ENCODE results near the gene FAM168A. TPM values are rescaled to one million over a fixed set of nuclear protein-coding genes. Genes with fewer than 3 reads are reported as not detected.

Gene FAM168A
- total RNA-seq, 2 experiments from 2014 or later = 22.2 to 24.0 TPM

GRCh38 chr11:73414977-73415651, 182.8 kb downstream of the FAM168A start:
- ChIA-PET CTCF (interaction anchor here (0.6 to 2.1 kb wide), 4 partner anchors 64 to 196 kb away, joined by 3 to 12 read pairs (median 3); no protein-coding TSS in a partner anchor), POLR2A (interaction anchor here (1.0 to 1.5 kb wide), 3 partner anchors 13 to 30 kb away, joined by 3 read pairs; no protein-coding TSS in a partner anchor)
- Mint-ChIP-seq H3K4me3 (no peak overlapping the region), H3K27me3 (no peaks in the 10 kb centered on the region), H3K4me1 (peaks cover 7% of the 10 kb centered on the region), H3K27ac (no peak overlapping the region), H3K36me3 (ENCODE audit: low read depth) (peaks cover 7% of the 10 kb centered on the region), H3K9me3 (no peaks in the 10 kb centered on the region)
- no peak for DNase-seq

GRCh38 chr11:73413256-73413655, 184.7 kb downstream of the FAM168A start:
- no peaks in the 10 kb centered on the region for H3K27me3 Mint-ChIP-seq
- no peak for DNase-seq
- CTCF ChIA-PET = no interaction called here
- H3K27ac Mint-ChIP-seq = no peak overlapping the region
- peaks cover 7% of the 10 kb centered on the region for H3K4me1 Mint-ChIP-seq
- H3K9me3 Mint-ChIP-seq = no peaks in the 10 kb centered on the region
- peaks cover 14% of the 10 kb centered on the region for H3K36me3 Mint-ChIP-seq (ENCODE audit: low read depth)
- H3K4me3 Mint-ChIP-seq = no peak overlapping the region
- POLR2A ChIA-PET = no interaction called here

- ChIA-PET POLR2A (no interaction called here), CTCF (no interaction called here)
- no peak overlapping the region for H3K4me3 Mint-ChIP-seq
These were observed 185.6 kb downstream of the FAM168A start for GRCh38 chr11:73412308-73412707.

GRCh38 chr11:73411031-73411430, 186.9 kb downstream of the FAM168A start:
- CTCF ChIA-PET = interaction anchor here (1.5 kb wide), 1 partner anchor 60 kb away, joined by 3 read pairs; no protein-coding TSS in a partner anchor
- POLR2A ChIA-PET = no interaction called here
- Mint-ChIP-seq H3K36me3 (ENCODE audit: low read depth) (peaks cover 16% of the 10 kb centered on the region), H3K4me1 (peaks cover 7% of the 10 kb centered on the region), H3K27me3 (no peaks in the 10 kb centered on the region), H3K9me3 (no peaks in the 10 kb centered on the region), H3K27ac (no peak overlapping the region), H3K4me3 (no peak overlapping the region)
- DNase-seq = no peak

More at GRCh38 chr11:73412308-73412707, 185.6 kb downstream of the FAM168A start:
- no peaks in the 10 kb centered on the region for H3K27me3 Mint-ChIP-seq
- H3K27ac Mint-ChIP-seq = no peak overlapping the region
- H3K4me1 Mint-ChIP-seq = peaks cover 7% of the 10 kb centered on the region
- peaks cover 16% of the 10 kb centered on the region for H3K36me3 Mint-ChIP-seq (ENCODE audit: low read depth)
- no peaks in the 10 kb centered on the region for H3K9me3 Mint-ChIP-seq
- DNase-seq = no peak

GRCh38 chr11:73410627-73411026, 187.3 kb downstream of the FAM168A start:
- peaks cover 16% of the 10 kb centered on the region for H3K36me3 Mint-ChIP-seq (ENCODE audit: low read depth)
- ChIA-PET CTCF (interaction anchor here (0.9 to 1.5 kb wide), 2 partner anchors 11 to 59 kb away, joined by 3 to 4 read pairs; no protein-coding TSS in a partner anchor), POLR2A (no interaction called here)
- no peaks in the 10 kb centered on the region for H3K9me3 Mint-ChIP-seq
- H3K4me1 Mint-ChIP-seq = peaks cover 7% of the 10 kb centered on the region
- DNase-seq = no peak
- H3K27ac Mint-ChIP-seq = no peak overlapping the region
- H3K4me3 Mint-ChIP-seq = no peak overlapping the region
- H3K27me3 Mint-ChIP-seq = no peaks in the 10 kb centered on the region

GRCh38 chr11:73409431-73409830, 188.5 kb downstream of the FAM168A start:
- Mint-ChIP-seq H3K9me3 (no peaks in the 10 kb centered on the region), H3K4me1 (no peaks in the 10 kb centered on the region), H3K27me3 (no peaks in the 10 kb centered on the region), H3K27ac (no peak overlapping the region), H3K4me3 (no peak overlapping the region), H3K36me3 (ENCODE audit: low read depth) (peaks cover 21% of the 10 kb centered on the region)
- CTCF ChIA-PET = no interaction called here
- no peak for DNase-seq
- POLR2A ChIA-PET = no interaction called here

GRCh38 chr11:73406619-73407018, 191.3 kb downstream of the FAM168A start:
- Mint-ChIP-seq H3K27me3 (no peaks in the 10 kb centered on the region), H3K4me3 (no peak overlapping the region), H3K27ac (no peak overlapping the region), H3K36me3 (ENCODE audit: low read depth) (peaks cover 21% of the 10 kb centered on the region), H3K9me3 (no peaks in the 10 kb centered on the region), H3K4me1 (no peaks in the 10 kb centered on the region)
- no peak for DNase-seq
- ChIA-PET CTCF (interaction anchor here (1.1 to 2.9 kb wide), 2 partner anchors 55 to 219 kb away, joined by 3 to 16 read pairs; no protein-coding TSS in a partner anchor), POLR2A (interaction anchor here (1.5 to 1.6 kb wide), 3 partner anchors 10 to 29 kb away, joined by 3 to 4 read pairs (median 4); no protein-coding TSS in a partner anchor)

GRCh38 chr11:73406131-73406530, 191.8 kb downstream of the FAM168A start:
- H3K9me3 Mint-ChIP-seq = no peaks in the 10 kb centered on the region
- no peaks in the 10 kb centered on the region for H3K4me1 Mint-ChIP-seq
- ChIA-PET POLR2A (interaction anchor here (1.5 kb wide), 2 partner anchors 9 to 29 kb away, joined by 3 to 4 read pairs; no protein-coding TSS in a partner anchor), CTCF (interaction anchor here (0.6 to 2.9 kb wide), 2 partner anchors 54 to 170 kb away, joined by 3 to 16 read pairs; no protein-coding TSS in a partner anchor)
- H3K36me3 Mint-ChIP-seq (ENCODE audit: low read depth) = peaks cover 21% of the 10 kb centered on the region
- no peak for DNase-seq
- no peaks in the 10 kb centered on the region for H3K27me3 Mint-ChIP-seq
- no peak overlapping the region for H3K4me3 Mint-ChIP-seq
- no peak overlapping the region for H3K27ac Mint-ChIP-seq

- Mint-ChIP-seq H3K4me1 (no peaks in the 10 kb centered on the region), H3K4me3 (no peak overlapping the region), H3K9me3 (no peaks in the 10 kb centered on the region), H3K27ac (peak overlapping the region; percentile 38), H3K27me3 (no peaks in the 10 kb centered on the region), H3K36me3 (ENCODE audit: low read depth) (peaks cover 21% of the 10 kb centered on the region)
- ChIA-PET CTCF (no interaction called here), POLR2A (interaction anchor here (1.5 kb wide), 1 partner anchor 8 kb away, joined by 3 read pairs; no protein-coding TSS in a partner anchor)
- no peak for DNase-seq
These were observed 192.8 kb downstream of the FAM168A start for GRCh38 chr11:73405146-73405510.

- Mint-ChIP-seq H3K4me3 (no peak overlapping the region), H3K27ac (peak overlapping the region; percentile 38), H3K36me3 (ENCODE audit: low read depth) (peaks cover 21% of the 10 kb centered on the region), H3K4me1 (no peaks in the 10 kb centered on the region), H3K9me3 (no peaks in the 10 kb centered on the region), H3K27me3 (no peaks in the 10 kb centered on the region)
- CTCF ChIA-PET = interaction anchor here (3.2 kb wide), 1 partner anchor 256 kb away, joined by 13 read pairs; no protein-coding TSS in a partner anchor
- no peak for DNase-seq
- POLR2A ChIA-PET = no interaction called here
These were observed 193.3 kb downstream of the FAM168A start for GRCh38 chr11:73404506-73405145.

GRCh38 chr11:73404048-73404447, 193.9 kb downstream of the FAM168A start:
- DNase-seq = no peak
- H3K9me3 Mint-ChIP-seq = no peaks in the 10 kb centered on the region
- H3K4me1 Mint-ChIP-seq = no peaks in the 10 kb centered on the region
- no peak overlapping the region for H3K27ac Mint-ChIP-seq
- no peak overlapping the region for H3K4me3 Mint-ChIP-seq
- no peaks in the 10 kb centered on the region for H3K27me3 Mint-ChIP-seq
- peaks cover 20% of the 10 kb centered on the region for H3K36me3 Mint-ChIP-seq (ENCODE audit: low read depth)
- CTCF ChIA-PET = interaction anchor here (3.2 to 5.5 kb wide), 2 partner anchors 53 to 257 kb away, joined by 13 to 32 read pairs; no protein-coding TSS in a partner anchor
- POLR2A ChIA-PET = no interaction called here

- no peak overlapping the region for H3K27ac Mint-ChIP-seq
- ChIA-PET CTCF (interaction anchor here (3.2 to 5.5 kb wide), 2 partner anchors 52 to 257 kb away, joined by 13 to 32 read pairs; no protein-coding TSS in a partner anchor), POLR2A (no interaction called here)
- no peaks in the 10 kb centered on the region for H3K27me3 Mint-ChIP-seq
- DNase-seq = no peak
- no peak overlapping the region for H3K4me3 Mint-ChIP-seq
- no peaks in the 10 kb centered on the region for H3K4me1 Mint-ChIP-seq
- peaks cover 16% of the 10 kb centered on the region for H3K36me3 Mint-ChIP-seq (ENCODE audit: low read depth)
- H3K9me3 Mint-ChIP-seq = no peaks in the 10 kb centered on the region
These were observed 194.4 kb downstream of the FAM168A start for GRCh38 chr11:73403541-73403940.

GRCh38 chr11:73402834-73403185, 195.1 kb downstream of the FAM168A start:
- ChIA-PET POLR2A (no interaction called here), CTCF (interaction anchor here (0.6 to 5.5 kb wide), 5 partner anchors 9 to 358 kb away, joined by 3 to 32 read pairs (median 5); partner anchors contain the start of gene RAB6A)
- Mint-ChIP-seq H3K27ac (no peak overlapping the region), H3K36me3 (ENCODE audit: low read depth) (peaks cover 15% of the 10 kb centered on the region), H3K4me3 (no peak overlapping the region), H3K4me1 (no peaks in the 10 kb centered on the region), H3K9me3 (no peaks in the 10 kb centered on the region), H3K27me3 (no peaks in the 10 kb centered on the region)
- no peak for DNase-seq
